ENCODE results near the gene ABCA3. TPM values are rescaled to one million over a fixed set of nuclear protein-coding genes. Genes with fewer than 3 reads are reported as not detected.
"Not testable (repeated sequence)": the region's sequence is repeated elsewhere in the genome, so short reads cannot be mapped to it uniquely, and the experiment has no call there.

Gene ABCA3
- polyA plus RNA-seq, 3 donors = 6.6 to 7.8 (median 7.5) TPM

GRCh38 chr16:2256531-2257140, 83.9 kb downstream of the ABCA3 start:
- no peak for DNase-seq

DNA sequence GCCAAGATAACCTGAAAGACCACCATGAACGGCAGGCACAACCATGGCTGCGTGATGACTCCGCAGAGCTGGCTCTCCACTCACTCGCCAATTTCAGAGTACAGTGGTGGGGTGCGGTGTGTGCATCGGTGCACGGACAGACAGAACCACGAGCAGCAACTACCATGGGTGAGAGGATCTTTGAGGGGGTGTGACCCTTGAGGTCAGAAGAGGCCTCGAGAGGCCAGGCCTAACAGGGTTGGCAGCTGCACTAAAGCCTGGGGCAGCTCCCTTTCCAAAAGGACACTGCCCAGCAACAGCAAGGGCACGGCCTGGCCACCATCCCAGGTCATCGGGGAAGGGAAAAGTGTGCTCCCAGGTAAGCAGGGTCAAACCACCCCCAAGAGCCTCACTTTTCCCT, 87.2 kb downstream of the ABCA3 start:
- DNase-seq = no peak

DNA sequence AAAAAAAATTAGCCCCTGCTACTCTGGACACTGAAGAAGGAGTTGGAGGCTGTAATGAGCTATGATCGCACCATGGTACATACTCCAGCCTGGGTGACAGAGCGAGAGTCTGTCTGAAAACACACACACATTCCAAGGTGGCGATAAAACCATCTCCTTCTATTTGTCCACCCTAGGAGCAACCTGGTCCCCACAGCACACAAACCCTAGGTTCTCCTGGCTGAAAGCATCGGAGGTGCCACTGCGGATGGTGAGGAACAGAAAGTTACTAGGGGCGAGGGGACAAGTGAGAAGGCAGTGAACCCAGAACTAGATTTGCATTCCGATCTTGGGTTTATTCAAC, 87.8 kb downstream of the ABCA3 start:
- DNase-seq = no peak

DNA sequence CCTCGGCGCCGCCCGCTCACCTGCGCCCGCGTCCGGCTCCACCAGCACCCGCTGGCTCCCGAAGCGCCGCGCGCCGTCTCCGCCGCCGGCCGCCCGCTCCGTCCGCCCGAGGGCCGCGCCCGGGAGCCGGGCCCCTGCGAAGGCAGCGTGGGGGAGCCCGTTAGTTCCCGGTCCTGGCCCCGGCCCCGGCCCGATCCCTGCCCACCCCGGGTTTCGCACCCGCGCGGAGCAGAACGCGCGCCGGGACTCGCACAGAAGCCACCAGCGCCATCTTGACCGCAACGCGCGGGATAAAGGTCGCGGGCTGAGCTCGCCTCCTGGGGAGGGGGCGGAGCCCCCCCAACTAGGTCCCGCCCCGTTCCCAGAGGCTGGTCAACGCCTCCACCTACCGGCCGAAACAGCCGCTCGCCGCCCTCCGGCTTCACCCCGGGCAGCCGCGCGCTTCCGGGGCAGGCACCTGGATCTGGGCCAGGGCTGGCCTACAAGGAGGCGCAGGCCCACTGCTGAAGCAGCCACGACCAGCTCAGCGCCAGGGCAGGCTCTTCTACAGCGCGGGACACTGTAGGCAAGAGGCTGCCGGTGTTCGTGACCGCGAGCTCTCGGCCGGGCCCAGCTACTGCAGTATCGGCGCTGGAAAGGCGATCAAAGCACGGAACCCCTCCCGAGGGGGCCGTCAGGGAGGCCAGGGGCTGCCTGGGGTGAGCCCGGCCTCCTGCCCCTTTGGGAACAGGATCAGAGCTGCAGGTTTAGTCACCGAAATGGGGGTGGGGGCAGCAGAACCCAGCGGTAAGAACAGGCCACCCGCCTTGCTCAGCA, 89.0 kb downstream of the ABCA3 start, which contains the start of gene ECI1:
Gene ECI1, minus strand, starts transcription at position 292 of the 816 bp plus-strand sequence. Its CDS starts 21 bp downstream, at position 271.
- DNase-seq = peak; percentile 92

DNA sequence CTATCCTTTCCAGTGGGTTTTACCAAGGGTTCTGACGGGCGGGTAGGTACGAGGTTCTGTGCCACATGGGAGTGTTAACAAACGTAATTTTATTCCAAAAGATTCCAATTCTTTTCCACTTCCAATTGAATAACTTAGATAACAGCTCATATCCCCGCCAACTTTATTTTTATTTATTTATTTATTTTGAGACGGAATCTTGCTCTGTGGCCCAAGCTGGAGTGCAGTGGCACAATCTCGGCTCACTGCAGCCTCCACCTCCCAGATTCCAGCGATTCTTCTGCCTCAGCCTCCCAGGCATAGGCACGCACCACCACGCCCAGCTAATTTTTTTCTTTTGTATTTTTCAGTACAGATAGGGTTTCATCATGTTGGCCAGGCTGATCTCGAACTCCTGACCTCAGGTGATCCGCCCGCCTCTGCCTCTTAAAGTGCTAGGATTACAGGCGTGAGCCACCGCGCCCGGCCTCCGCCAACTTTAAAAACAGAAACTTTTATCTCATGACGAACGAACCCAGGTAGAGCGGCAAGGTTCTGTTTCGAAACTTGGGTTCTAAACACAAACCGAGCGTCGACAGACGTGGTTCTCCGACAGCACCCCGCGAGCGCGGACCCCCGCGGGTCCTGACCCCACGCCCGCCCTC, 89.8 kb downstream of the ABCA3 start:
- no peak for DNase-seq

DNA sequence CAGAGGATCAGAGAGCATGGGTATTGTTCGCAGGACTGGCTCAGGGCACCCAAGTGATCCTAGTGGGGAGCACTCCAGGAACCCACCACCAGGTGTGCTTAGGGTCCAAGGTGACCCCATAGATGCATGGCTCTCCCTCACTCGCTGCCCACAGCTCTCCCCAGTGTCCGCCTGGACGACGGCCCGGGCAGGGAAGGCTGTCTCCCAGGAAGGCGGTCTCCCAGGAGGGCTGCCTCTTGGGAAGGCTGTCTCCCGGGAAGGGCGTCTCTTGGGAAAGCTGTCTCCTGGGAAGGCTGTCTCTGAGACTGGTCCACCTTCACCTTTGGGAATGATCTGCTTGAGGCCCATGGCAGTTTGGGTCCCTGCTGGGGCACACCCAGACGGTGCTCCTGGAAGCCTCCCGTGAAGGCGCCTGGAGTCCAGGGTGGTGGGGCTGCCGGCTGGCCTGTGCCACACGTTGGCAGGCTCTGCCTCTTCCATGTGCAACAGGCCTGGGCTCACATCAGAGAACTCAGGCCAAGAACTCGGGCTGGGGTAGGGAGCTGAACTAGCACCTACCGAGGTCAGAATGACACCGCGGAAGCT, 94.1 kb downstream of the ABCA3 start:
- DNase-seq = no peak

GRCh38 chr16:2244926-2245795, 95.4 kb downstream of the ABCA3 start:
- DNase-seq = no peak

DNA sequence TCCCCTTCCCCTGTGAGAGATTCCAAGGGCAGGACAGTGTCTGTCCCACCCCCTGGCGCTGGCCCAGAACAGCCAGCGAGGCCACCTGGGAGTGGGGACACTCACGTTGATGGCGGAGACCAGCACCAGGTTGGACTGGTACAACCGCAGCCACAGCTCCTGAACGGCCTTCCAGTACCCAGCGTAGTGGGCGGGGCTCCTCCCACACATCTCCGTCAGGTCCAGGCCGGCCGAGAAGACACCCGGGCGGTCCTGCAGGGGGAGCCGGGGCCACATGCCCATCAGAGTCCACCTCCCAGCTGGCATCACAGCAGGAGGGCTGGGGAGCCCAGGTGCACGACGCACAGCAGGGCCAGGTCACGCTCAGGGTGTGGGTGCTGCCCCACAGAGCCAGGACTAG, 96.2 kb downstream of the ABCA3 start:
- no peak for DNase-seq

DNA sequence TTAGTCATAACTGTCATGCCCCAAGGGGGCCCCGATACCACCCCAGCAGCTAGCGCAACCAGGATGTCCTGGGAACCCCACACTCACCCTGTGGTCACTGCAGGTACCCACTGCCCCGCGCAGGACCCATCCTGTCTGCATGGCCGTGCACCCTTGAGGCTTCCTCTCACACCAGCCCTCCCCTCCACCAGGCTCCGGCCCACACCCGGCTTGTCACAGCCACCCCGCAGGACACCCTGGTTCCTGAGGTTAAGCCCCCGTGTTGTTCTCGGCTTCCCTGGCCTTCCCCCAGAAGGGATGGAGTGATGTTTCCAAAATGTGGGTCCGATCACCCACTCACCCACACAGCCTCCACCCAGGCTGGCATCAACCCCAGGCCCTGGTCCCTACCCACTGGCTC, 96.7 kb downstream of the ABCA3 start:
- no peak for DNase-seq

GRCh38 chr16:2243031-2243528, 97.4 kb downstream of the ABCA3 start:
- DNase-seq = no peak

- DNase-seq = no peak
Observed at GRCh38 chr16:2242598-2242997, 97.9 kb downstream of the ABCA3 start.

DNA sequence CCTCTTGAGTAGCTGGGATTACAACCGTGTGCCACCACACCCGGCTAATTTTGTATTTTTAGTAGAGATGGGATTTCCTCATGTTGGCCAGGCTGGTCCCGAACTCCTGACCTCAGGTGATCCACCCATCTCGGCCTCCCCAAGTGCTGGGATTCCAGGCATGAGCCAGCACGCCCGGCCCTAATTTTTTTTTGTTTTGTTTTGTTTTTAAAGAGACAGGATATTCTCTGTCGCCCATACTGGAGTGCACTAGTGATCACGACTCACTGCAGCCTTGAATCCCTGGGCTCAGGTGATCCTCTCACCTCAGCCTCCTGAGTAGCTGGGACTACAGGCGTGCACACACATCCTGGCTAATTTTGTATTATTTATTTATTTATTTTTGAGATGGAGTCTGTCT, 100.2 kb downstream of the ABCA3 start:
- DNase-seq = not testable (repeated sequence)

- DNase-seq = no peak
Observed at GRCh38 chr16:2238838-2239675, 101.5 kb downstream of the ABCA3 start.

DNA sequence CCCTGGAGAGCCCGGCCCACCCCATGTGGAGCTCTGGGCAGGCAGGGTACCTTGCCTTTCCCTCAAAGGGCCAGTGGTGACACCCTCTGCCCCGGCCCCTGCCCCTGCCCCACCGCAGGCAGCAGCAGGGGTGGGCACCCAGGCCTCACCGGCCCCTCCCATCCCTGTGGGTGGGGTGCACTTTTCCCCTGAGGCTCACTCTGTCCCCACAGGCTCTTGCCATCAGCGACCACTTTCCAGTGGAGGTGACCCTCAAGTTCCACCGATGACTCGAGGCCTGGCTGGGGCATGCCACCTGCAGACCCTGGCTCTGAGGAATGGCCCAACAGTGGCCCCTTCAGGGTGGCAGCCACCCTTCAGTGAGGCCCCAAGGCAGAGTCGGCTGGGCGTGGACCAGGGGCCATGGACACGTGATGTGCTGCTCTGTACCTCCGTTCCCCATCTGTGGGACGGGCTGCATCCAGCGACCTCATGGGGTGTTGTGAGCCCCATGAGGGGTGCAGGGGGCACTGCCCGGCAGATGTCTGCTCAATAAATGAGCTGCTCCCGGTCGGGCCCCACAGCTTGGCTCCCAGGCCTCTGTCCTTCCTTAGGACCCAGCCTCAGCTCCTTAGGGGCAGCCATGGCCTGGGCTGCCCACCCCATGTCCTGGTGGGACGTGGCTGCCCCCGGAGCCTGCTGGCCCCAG, 102.2 kb downstream of the ABCA3 start:
- no peak for DNase-seq

GRCh38 chr16:2237493-2238149, 102.9 kb downstream of the ABCA3 start:
- DNase-seq = no peak

DNA sequence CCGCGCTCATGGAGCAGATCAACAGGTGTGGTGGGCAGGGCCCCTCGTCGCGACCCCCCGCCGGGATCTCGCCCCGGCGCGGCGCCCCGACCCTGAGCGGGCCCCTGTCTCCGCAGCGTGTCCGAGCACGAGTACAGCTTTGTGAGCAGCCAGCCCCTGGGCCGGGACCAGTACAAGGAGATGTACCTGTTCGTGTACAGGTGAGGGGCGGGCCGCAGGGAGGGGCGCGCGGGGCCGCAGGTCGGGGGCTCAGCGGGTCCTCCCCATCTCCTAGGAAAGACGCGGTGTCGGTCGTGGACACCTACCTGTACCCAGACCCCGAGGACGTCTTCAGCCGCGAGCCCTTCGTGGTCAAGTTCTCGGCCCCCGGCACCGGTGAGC, 103.4 kb downstream of the ABCA3 start:
- no peak for DNase-seq

DNA sequence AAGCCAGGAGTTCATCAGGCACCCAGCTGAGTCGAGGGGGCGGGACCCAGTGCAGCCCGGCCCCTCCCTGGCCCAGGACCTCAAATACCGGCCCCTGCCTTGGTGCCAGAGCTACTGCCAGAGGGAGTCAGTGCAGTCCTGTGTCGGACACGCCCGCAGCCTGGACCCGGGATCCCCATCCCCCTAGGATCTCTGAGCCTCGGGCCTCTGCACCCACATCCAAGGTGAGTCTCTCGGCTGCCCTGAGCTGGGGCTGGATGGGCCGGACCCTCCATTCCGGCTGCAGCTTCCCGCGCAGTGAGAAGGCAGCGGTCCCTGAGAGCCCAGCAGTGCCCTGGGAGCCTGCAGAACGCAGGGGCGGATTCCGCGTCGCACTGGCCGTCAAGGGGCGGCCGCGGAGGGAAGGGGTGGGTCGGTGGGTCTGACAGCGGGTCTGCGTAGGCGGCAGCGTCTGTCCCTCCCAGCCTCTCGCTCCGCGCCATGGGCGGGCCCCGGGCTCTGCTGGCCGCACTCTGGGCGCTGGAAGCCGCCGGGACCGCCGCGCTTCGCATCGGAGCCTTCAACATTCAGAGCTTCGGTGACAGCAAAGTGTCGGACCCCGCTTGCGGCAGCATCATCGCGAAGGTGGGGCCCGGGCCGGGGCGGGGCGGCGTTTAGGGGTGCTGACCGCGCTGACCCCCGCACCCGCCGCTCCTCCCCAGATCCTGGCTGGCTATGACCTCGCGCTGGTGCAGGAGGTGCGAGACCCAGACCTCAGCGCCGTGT, 104.0 kb downstream of the ABCA3 start, which contains the start of gene DNASE1L2:
Gene DNASE1L2, plus strand, starts transcription at position 108 of the 765 bp plus-strand sequence. Its CDS starts 373 bp downstream, at position 481.
- DNase-seq = no peak

DNA sequence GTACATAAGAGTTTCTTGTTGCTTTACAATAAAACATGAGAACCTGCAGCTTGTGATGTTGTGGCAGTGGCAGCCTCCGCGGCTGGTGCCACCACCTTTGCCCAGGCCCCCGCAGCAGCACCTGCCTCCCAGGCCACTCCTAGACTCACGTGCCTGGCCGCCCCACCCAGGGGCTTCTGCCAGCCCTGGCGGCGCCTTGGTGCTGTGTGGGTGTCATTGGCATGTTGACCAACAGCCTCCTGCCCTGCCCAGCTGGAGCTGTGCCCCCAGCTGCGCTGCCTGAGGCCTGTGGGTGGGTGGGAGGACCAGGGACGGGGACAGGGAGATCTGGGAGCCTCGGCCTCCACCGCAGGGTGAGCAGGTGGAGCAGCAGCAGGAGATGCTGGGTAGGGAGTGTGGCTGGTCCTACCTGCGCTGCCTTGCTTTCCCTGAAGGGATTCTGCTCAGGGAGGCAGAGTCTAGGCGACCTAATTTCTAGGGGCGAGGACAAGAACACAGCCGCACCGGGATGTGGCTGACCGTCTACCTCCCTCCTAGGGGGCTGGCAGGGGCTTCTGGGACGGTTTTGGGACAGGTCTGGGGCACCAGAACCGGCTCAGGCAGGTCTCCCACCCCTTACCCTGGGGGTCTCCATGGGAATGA, 104.7 kb downstream of the ABCA3 start:
- DNase-seq = no peak

Data from renal pelvis (tissue), 4 donors.